Measurements from ENCODE around the gene ARHGAP36. TPM values are rescaled to one million over a fixed set of nuclear protein-coding genes. Genes with fewer than 3 reads are reported as not detected.

Gene ARHGAP36
- total and polyA plus RNA-seq, 2 donors (not counting 3 experiments of a cell fraction or from before 2014, with no cell fraction given): not detected

DNA sequence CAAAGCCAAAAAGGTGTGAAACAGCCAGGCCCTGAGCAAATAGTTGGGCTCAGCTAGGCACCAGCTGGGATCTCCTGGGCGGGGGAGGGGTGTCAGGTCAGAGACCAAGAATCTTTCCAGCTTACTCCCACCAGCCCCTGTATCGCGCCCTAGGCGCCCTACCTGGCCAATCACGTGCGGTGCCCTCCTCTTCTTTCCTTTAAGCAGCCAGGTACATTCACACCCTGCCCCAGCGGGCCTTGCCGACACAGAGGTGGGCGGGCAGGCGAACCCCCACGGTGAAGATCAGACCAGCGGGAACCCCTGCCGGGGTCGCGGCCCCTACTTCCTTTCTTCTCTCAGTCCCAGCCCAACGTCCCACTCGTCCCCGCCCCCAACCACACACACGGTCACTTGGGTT lies 9.1 kb downstream of the ARHGAP36 start:
- no peak overlapping the region for H3K4me2 ChIP-seq (ENCODE audit: insufficient read depth, low read length)
- POLR2A ChIA-PET: no interaction called here
- intact Hi-C loops (cut with micrococcal nuclease) (no loop called here), dilution Hi-C loops (cut with MboI; ENCODE audit: extremely low pct_ligation_motif_present, low sequenced_read_pairs) (no loop called here)
- H3K27me3 ChIP-seq (ENCODE audit: control insufficient read depth in 2 of 2, insufficient read depth in 2 of 2, low read length in 2 of 2): peaks cover 7 to 9% of the 10 kb centered on the region in 2 experiments
- H3K79me2 ChIP-seq (ENCODE audit: control insufficient read depth, insufficient read depth, low read length): no peaks in the 10 kb centered on the region
- no peaks in the 10 kb centered on the region for H3K36me3 ChIP-seq (ENCODE audit: control insufficient read depth in 2 of 2, extremely low read depth in 1 of 2, insufficient read depth in 2 of 2, low read length in 2 of 2)
- H3K27ac ChIP-seq (ENCODE audit: insufficient read depth, low read depth, low read length): no peak overlapping the region
- CTCF ChIA-PET: no interaction called here
- no peak for FAIRE-seq
- no peak overlapping the region for H3K4me3 ChIP-seq (replicated peaks in 1 of 3; ENCODE audit: insufficient read depth in 1 of 3, low read depth in 1 of 3, low read length in 3 of 3)
- no peak overlapping the region for H3K9ac ChIP-seq (replicated peaks; ENCODE audit: extremely low read depth, insufficient read depth, low read length)
- DNase-seq (ENCODE audit: low read depth, low spot score): no peak
- H3K9me1 ChIP-seq (replicated peaks; ENCODE audit: control insufficient read depth, extremely low read depth, insufficient read depth, low read length): no peaks in the 10 kb centered on the region
- H4K20me1 ChIP-seq (replicated peaks; ENCODE audit: control insufficient read depth, extremely low read depth, insufficient read depth, low read length): no peaks in the 10 kb centered on the region
- no peaks in the 10 kb centered on the region for H3K9me3 ChIP-seq (replicated peaks; ENCODE audit: control insufficient read depth, insufficient read depth, low read length)
- TF ChIP-seq POLR2A (IDR thresholded peaks at IDR 0.05; ENCODE audit: low read depth, low read length) (no peak), JUN (IDR thresholded peaks at IDR 0.05; ENCODE audit: borderline replicate concordance, insufficient read depth, insufficient read length, low read depth) (no peak), GATA2 (IDR thresholded peaks at IDR 0.05; ENCODE audit: insufficient read depth, insufficient read length, low read depth, low read length) (no peak), MYC (IDR thresholded peaks at IDR 0.05; ENCODE audit: low read depth, low read length) (no peak), FOS (IDR thresholded peaks at IDR 0.05; ENCODE audit: borderline replicate concordance, insufficient read depth, low read length) (no peak), POLR2AphosphoS5 (IDR thresholded peaks at IDR 0.05; ENCODE audit: insufficient read depth, low read depth, low read length) (no peak), EZH2 (IDR thresholded peaks at IDR 0.05; ENCODE audit: borderline replicate concordance, low read depth, low read length, severe bottlenecking) (no peak)
- TF ChIP-seq, protein P1, sequence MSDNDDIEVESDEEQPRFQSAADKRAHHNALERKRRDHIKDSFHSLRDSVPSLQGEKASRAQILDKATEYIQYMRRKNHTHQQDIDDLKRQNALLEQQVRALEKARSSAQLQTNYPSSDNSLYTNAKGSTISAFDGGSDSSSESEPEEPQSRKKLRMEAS (IDR thresholded peaks at IDR 0.05; ENCODE audit: insufficient read depth, insufficient read length): no peak
- TF ChIP-seq, protein P2, sequence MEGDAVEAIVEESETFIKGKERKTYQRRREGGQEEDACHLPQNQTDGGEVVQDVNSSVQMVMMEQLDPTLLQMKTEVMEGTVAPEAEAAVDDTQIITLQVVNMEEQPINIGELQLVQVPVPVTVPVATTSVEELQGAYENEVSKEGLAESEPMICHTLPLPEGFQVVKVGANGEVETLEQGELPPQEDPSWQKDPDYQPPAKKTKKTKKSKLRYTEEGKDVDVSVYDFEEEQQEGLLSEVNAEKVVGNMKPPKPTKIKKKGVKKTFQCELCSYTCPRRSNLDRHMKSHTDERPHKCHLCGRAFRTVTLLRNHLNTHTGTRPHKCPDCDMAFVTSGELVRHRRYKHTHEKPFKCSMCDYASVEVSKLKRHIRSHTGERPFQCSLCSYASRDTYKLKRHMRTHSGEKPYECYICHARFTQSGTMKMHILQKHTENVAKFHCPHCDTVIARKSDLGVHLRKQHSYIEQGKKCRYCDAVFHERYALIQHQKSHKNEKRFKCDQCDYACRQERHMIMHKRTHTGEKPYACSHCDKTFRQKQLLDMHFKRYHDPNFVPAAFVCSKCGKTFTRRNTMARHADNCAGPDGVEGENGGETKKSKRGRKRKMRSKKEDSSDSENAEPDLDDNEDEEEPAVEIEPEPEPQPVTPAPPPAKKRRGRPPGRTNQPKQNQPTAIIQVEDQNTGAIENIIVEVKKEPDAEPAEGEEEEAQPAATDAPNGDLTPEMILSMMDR (IDR thresholded peaks at IDR 0.05; ENCODE audit: extremely low read depth in 1 of 2, insufficient read depth in 1 of 2, low read depth in 1 of 2, low read length in 2 of 2): no peak
- H2AFZ ChIP-seq (ENCODE audit: low read depth, low read length): no peak overlapping the region
- H3K4me1 ChIP-seq (ENCODE audit: control insufficient read depth, extremely low read depth, insufficient read depth, low read length): no peaks in the 10 kb centered on the region
- BruUV-seq (replicated peaks): no TSS peak

Data from endothelial cell of umbilical vein (primary cell).